OCI-LY3 (cell line): Measurements from ENCODE around the gene SIVA1.

Experiments
- H2AFZ ChIP-seq: fragments of 200-600, 300-600 bp; shearing (Covaris generic); 2 replicates; pipeline ENCODE4 v1.6.0; 2014; ENCODE audit warnings: antibody characterized with exemption, low read depth, low read length
- H3K27ac ChIP-seq: fragments of 200-600, 300-600 bp; sonication (generic); 2 replicates; pipeline ENCODE4 v1.5.1; 2014; ENCODE audit warnings: mild to moderate bottlenecking, low read length, moderate library complexity, mixed read lengths
- H3K27me3 ChIP-seq: fragments of 200-600, 300-600 bp; sonication (generic); 2 replicates; pipeline ENCODE4 v1.6.1; 2014; ENCODE audit warnings: low read depth, low read length, mixed read lengths
- H3K36me3 ChIP-seq: fragments of 200-600, 300-600 bp; sonication (generic); replicated peaks from 2 replicates; pipeline ENCODE3; 2014; ENCODE audit warnings: low read depth, low read length, mixed read lengths
- H3K4me1 ChIP-seq: fragments of 300-600, 200-600 bp; sonication (generic); 2 replicates; pipeline ENCODE4 v1.6.1; 2014; ENCODE audit warnings: low read length, mixed read lengths
- H3K4me2 ChIP-seq: fragments of 200-600, 300-600 bp; sonication (generic); 2 replicates; pipeline ENCODE4 v1.6.1; 2014; ENCODE audit warnings: low read length, mixed read lengths
- H3K4me3 ChIP-seq: fragments of 300-600, 200-600 bp; sonication (generic); 2 replicates; pipeline ENCODE4 v1.5.1; 2014; ENCODE audit warnings: antibody characterized with exemption, mild to moderate bottlenecking, low read length, moderate library complexity
- H3K79me2 ChIP-seq: fragments of 300-600, 200-600 bp; shearing (Covaris generic); 2 replicates; pipeline ENCODE4 v1.6.1; 2014; ENCODE audit warnings: mild to moderate bottlenecking, low read length, mixed read lengths
- H3K9ac ChIP-seq: fragments of 300-600, 200-600 bp; shearing (Covaris generic); 2 replicates; pipeline ENCODE4 v1.6.0; 2014; ENCODE audit warnings: mild to moderate bottlenecking, low read length, moderate library complexity
- H3K9me3 ChIP-seq: fragments of 200-600, 300-600 bp; shearing (Covaris generic); 2 replicates; pipeline ENCODE4 v1.6.1; 2014; ENCODE audit warnings: low read length, mixed read lengths; ENCODE audit not compliant: insufficient read depth
- H4K20me1 ChIP-seq: fragments of 200-600, 300-600 bp; sonication (generic); 2 replicates; pipeline ENCODE4 v1.6.1; 2016; ENCODE audit warnings: low read length, mixed read lengths; ENCODE audit not compliant: insufficient read depth
- CTCF ChIP-seq: fragments of 200-600, 300-600 bp; sonication (generic); IDR thresholded peaks from 2 replicates; pipeline ENCODE4 v1.5.1; 2014; ENCODE audit warnings: antibody characterized with exemption, low read length, low read depth
- EZH2phosphoT487 ChIP-seq: fragments of 200-600 bp; shearing (Covaris generic); IDR thresholded peaks from 2 replicates; pipeline ENCODE4 v1.6.1; 2018; ENCODE audit warnings: antibody characterized with exemption, mixed run types, low read depth

Gene SIVA1

GRCh38 chr14:104722938-104723650 is 29.9 kb upstream of the SIVA1 start:
- no peak overlapping the region for H3K27ac ChIP-seq
- H3K36me3 ChIP-seq: no peaks in the 10 kb centered on the region
- no peaks in the 10 kb centered on the region for H4K20me1 ChIP-seq
- no peaks in the 10 kb centered on the region for H3K4me1 ChIP-seq
- TF ChIP-seq CTCF (no peak), EZH2phosphoT487 (no peak)
- peak overlapping the region; percentile 87 for H3K4me2 ChIP-seq
- peaks cover 20% of the 10 kb centered on the region for H3K27me3 ChIP-seq
- no peak overlapping the region for H2AFZ ChIP-seq
- no peaks in the 10 kb centered on the region for H3K79me2 ChIP-seq
- H3K9ac ChIP-seq: no peak overlapping the region
- no peaks in the 10 kb centered on the region for H3K9me3 ChIP-seq
- H3K4me3 ChIP-seq: peak overlapping the region; percentile 86

- Histone ChIP-seq H3K9ac (peak within 1 kb of the TSS; percentile 38; the same call in 1 of the 2 replicates), H3K9me3 (no peaks in the 10 kb centered on the region), H2AFZ (no peak within 1 kb of the TSS), H3K27ac (no peak within 1 kb of the TSS), H3K4me3 (peak within 1 kb of the TSS; percentile 86), H3K4me2 (peak within 1 kb of the TSS; percentile 87), H3K36me3 (no peaks in the 10 kb centered on the region), H3K27me3 (peaks cover 20% of the 10 kb centered on the region), H3K79me2 (no peaks in the 10 kb centered on the region), H4K20me1 (no peaks in the 10 kb centered on the region), H3K4me1 (no peaks in the 10 kb centered on the region)
- TF ChIP-seq EZH2phosphoT487: no peak
- peak; percentile 71 for TF ChIP-seq CTCF
Observed at GRCh38 chr14:104723651-104724406, 29.1 kb upstream of the SIVA1 start, which contains the start of gene ADSS1. ADSS1 (plus strand) TSS chr14:104724229; CDS start chr14:104724271, 42 bp downstream.

GRCh38 chr14:104724407-104724980 is 28.5 kb upstream of the SIVA1 start:
- TF ChIP-seq EZH2phosphoT487 (no peak), CTCF (no peak)
- Histone ChIP-seq H3K4me3 (peak overlapping the region; percentile 86), H3K4me1 (no peaks in the 10 kb centered on the region), H3K27me3 (peaks cover 20% of the 10 kb centered on the region), H3K79me2 (no peaks in the 10 kb centered on the region), H3K27ac (no peak overlapping the region), H4K20me1 (no peaks in the 10 kb centered on the region), H2AFZ (no peak overlapping the region), H3K4me2 (peak overlapping the region; percentile 87), H3K9me3 (no peaks in the 10 kb centered on the region), H3K36me3 (no peaks in the 10 kb centered on the region), H3K9ac (no peak overlapping the region)
